IPS-18c (cell line): ENCODE data around the gene PRMT2.
"Not testable (repeated sequence)": the region's sequence is repeated elsewhere in the genome, so short reads cannot be mapped to it uniquely, and the experiment has no call there.

Source experiments
- H3K4me3 ChIP-seq: 2 replicates; pipeline ENCODE4 v1.7.0; 2013; ENCODE audit warnings: low read depth, mild to moderate bottlenecking, low read length, moderate library complexity; ENCODE audit not compliant: insufficient read depth
- H3K9me3 ChIP-seq: one replicate; pipeline ENCODE4 v1.6.1; 2013; ENCODE audit warnings: mild to moderate bottlenecking, low read length, moderate library complexity; ENCODE audit not compliant: control insufficient read depth, insufficient read depth

Gene PRMT2

GRCh38 chr21:46656820-46657219 lies 21.3 kb downstream of the PRMT2 start:
- Histone ChIP-seq H3K9me3 (no peaks in the 10 kb centered on the region), H3K4me3 (no peak overlapping the region)

- no peak overlapping the region for H3K4me3 ChIP-seq
These were observed 25.0 kb downstream of the PRMT2 start for GRCh38 chr21:46660505-46660904.

GRCh38 chr21:46661211-46661625 lies 25.7 kb downstream of the PRMT2 start:
- Histone ChIP-seq H3K4me3 (peak overlapping the region; percentile 20; the same call in 1 of the 2 replicates), H3K9me3 (no peaks in the 10 kb centered on the region)

More at GRCh38 chr21:46660505-46660904, 25.0 kb downstream of the PRMT2 start:
- no peaks in the 10 kb centered on the region for H3K9me3 ChIP-seq

DNA sequence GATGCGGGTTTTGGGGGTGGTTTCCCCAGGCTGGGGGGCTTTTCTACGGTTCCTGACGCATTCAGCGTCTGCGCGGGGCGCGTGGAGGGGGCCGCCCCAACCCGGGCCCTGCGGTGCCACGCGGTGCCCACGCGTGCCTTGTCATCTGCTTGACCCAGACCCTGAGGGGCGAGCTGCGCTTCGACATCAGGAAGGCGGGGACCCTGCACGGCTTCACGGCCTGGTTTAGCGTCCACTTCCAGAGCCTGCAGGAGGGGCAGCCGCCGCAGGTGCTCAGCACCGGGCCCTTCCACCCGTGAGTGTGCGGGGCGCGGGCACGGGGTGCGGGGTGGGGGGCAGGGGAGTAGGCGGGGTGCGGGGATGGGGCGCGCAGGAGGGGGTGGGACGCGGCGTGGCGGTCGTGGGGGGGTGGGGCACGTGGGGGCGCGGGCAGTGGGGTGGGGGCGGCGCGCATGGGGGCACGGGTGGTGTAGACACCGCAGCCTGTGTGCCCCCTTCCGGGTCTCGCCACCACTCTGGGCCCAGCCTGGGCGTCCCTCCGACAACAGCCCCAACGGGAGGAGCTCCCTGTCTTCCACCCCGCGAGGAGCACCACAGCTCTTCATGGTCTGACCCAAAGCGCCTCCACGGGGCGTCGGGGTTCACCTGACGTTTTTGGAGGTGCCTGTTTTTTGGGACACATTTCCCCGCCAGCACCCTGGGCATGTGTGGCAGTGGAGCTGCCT lies 26.3 kb downstream of the PRMT2 start:
- H3K4me3 ChIP-seq: peak overlapping the region; percentile 20; the same call in 1 of the 2 replicates
- H3K9me3 ChIP-seq: no peaks in the 10 kb centered on the region

DNA sequence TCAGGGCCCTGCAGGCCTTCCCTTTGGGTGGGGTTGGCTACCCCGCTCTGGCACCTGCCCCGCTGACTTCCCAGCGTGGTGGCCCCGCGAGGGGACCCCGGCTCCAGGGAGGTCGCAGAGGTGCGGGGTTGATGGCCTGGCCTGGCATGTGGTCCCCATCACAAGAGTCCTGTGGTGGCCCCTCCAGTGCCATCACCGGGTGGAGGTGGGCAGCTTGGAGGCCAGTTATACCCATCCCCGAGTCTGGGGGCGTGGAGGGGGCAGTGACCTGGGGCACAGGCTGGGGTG lies 26.8 kb downstream of the PRMT2 start:
- Histone ChIP-seq H3K4me3 (no peak overlapping the region), H3K9me3 (no peaks in the 10 kb centered on the region)

DNA sequence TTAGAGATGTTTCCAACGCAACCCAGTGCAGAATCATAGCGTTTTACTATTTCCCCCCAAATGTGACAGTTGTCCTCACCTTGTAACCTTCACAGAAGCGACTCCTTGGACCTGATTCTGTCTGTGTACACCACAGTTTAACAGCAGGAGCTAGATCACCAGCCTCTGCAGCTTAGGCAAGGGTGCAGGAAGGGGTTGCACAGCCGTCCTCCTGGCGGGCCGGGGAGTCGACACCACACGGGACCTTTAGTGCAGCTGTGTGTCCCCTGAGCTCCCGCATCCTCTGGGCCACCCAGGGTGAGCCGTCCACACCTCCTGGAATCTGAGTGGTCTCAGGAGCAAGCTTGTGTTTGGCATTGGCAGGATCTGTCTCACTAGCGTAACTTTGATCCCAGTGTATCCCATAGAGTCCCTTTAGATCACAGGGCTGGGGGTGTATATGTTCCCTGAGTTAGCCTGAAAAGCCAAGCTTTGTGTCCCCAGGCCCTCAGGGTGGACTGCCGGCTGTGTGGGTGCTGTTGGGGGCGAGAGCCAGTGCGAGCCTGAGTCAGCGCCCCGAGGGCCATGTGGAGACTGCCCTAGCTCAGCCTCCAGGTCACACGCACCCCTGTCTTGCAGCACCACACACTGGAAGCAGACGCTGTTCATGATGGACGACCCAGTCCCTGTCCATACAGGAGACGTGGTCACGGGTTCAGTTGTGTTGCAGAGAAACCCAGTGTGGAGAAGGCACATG lies 27.5 kb downstream of the PRMT2 start:
- no peaks in the 10 kb centered on the region for H3K9me3 ChIP-seq
- no peak overlapping the region for H3K4me3 ChIP-seq

DNA sequence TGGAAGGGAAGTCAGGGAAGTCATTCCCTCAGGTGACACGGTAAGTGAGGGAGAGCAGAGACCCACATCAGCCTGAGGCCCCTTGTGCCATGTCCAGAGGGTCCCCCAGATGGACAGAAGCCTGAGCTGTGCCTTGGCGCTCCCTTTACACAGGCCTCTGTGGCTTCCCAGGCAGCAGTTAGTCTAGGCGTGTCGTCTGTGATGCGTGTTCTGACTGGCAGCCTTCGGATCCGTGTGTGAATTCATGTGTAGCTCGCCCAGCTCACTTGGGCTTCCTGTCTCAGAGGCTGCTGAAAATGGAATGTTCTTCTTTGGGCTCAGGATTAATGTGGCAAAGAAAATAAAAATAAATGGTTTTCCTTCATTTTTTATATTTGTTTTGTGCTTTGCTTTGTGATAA lies 28.3 kb downstream of the PRMT2 start:
- H3K4me3 ChIP-seq: no peak overlapping the region

GRCh38 chr21:46664316-46664995 lies 29.0 kb downstream of the PRMT2 start:
- Histone ChIP-seq H3K9me3 (no peaks in the 10 kb centered on the region), H3K4me3 (no peak overlapping the region)

More for the DNA sequence above, 28.3 kb downstream of the PRMT2 start:
- no peaks in the 10 kb centered on the region for H3K9me3 ChIP-seq

DNA sequence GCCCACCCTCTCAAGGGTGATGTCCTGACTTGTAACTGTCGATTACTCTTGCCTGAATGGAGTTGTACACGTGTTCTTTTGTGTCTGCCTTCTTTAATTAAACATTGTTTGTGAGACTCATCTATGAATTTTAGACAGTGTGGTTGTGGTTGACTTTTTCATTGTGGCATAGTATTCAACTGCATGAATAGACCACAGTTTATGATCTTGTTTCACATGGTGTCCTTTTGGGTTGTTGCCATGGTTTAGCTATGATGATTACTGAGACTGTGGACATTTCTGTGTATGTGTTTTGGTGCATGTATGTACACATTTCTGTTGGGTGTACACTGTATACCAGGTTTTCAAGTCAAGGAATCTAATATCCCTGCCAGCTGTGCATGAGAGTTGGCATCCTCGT lies 30.1 kb downstream of the PRMT2 start:
- H3K4me3 ChIP-seq: no peak overlapping the region
- H3K9me3 ChIP-seq: no peaks in the 10 kb centered on the region

- Histone ChIP-seq H3K4me3 (peak overlapping the region; percentile 79), H3K9me3 (no peaks in the 10 kb centered on the region)
These were observed 31.7 kb downstream of the PRMT2 start for GRCh38 chr21:46666941-46667740.

DNA sequence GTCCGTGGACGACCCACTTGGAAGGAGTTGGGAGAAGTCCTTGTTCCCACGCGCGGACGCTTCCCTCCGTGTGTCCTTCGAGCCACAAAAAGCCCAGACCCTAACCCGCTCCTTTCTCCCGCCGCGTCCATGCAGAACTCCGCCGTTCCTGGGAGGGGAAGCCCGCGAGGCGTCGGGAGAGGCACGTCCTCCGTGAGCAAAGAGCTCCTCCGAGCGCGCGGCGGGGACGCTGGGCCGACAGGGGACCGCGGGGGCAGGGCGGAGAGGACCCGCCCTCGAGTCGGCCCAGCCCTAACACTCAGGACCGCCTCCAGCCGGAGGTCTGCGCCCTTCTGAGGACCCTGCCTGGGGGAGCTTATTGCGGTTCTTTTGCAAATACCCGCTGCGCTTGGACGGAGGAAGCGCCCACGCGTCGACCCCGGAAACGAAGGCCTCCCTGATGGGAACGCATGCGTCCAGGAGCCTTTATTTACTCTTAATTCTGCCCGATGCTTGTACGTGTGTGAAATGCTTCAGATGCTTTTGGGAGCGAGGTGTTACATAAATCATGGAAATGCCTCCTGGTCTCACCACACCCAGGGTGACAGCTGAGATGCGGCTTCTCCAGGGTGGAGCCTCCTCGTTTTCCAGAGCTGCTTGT lies 32.4 kb downstream of the PRMT2 start:
- H3K4me3 ChIP-seq: peak overlapping the region; percentile 79

GRCh38 chr21:46668381-46668780 lies 32.9 kb downstream of the PRMT2 start:
- H3K9me3 ChIP-seq: no peaks in the 10 kb centered on the region
- H3K4me3 ChIP-seq: peak overlapping the region; percentile 79

More for the DNA sequence above, 32.4 kb downstream of the PRMT2 start:
- no peaks in the 10 kb centered on the region for H3K9me3 ChIP-seq

- not testable (repeated sequence) for H3K9me3 ChIP-seq, H3K4me3 ChIP-seq
These were observed 33.4 kb downstream of the PRMT2 start for GRCh38 chr21:46668904-46669303.

DNA sequence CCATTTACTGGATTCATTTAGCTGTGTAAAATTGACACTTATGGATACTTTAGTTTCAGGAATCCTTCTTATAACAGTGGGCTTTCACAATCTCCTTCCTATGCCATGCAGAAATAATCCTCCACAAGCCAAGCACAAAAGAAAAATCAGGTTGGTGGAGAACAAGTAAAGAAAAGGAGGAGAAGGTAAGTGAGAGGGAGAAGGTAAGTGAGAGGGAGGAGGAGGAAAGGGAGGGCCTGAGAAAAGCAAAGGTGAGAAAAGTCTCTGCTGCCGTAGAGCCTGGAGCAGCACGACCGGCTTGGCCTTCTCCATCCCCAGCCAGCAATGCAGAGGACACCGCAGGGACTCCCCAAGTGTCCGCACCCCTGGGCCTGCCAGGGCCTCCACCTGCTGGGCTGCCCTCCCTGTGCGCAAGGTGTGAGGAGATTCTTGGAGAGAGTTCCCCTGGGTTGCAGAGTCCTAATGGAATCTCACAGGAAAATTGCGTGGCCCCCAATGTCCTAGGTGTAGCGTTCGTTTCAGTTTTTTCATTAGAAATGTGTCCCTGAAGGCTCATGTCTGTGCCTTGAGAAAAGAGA lies 39.0 kb downstream of the PRMT2 start:
- H3K4me3 ChIP-seq: no peak overlapping the region
- H3K9me3 ChIP-seq: no peaks in the 10 kb centered on the region

DNA sequence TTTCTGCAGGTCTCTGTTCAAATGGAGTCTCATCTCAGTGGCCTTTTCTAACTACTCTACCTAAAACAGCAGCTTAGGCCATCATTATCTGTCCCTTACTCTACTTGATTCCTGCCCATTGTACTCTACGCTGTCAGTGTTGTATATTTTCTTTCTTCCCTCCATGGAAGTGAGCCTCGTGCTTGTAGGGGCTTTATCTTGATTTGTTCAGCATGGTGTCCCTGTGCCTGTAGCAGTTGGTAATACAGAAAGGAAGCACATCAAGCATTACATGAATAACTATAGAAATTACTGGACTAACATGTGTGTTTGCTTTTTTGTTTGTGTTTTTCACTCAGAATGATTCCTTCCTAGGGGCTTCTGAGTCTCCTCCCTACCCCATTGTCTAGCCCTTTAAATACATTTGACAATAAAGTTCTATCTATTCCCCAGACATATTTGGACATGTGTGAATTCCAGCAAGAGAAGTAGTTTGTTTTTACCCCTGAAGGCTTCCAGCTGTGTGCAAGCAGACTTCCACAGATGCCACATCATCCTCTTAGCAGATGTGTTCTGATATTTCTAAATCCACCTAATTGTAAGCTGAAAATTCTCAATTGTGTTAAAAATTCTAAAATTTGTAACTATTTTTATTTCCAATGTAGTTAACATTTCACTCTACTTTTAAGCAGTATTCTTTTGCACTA lies 40.3 kb downstream of the PRMT2 start:
- no peaks in the 10 kb centered on the region for H3K9me3 ChIP-seq

DNA sequence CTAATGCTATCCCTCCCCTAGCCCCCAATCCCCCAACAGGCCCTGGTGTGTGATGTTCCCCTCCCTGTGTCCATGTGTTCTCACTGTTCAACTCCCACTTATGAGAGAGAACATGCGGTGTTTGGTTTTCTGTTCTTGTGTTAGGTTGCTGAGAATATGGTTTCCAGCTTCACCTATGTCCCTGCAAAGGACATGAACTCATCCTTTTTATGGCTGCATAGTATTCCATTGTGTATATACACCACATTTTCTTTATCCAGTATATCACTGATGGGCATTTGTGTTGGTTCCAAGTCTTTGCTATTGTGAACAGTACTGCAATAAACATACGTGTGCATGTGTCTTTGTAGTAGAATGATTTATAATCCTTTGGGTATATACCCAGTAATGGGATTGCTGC lies 41.1 kb downstream of the PRMT2 start:
- H3K4me3 ChIP-seq, H3K9me3 ChIP-seq: not testable (repeated sequence)

More for the DNA sequence above, 40.3 kb downstream of the PRMT2 start:
- H3K4me3 ChIP-seq: no peak overlapping the region
